GM23338 (cell line): ENCODE measurements around the gene DOCK2. TPM values are rescaled to one million over a fixed set of nuclear protein-coding genes. Genes with fewer than 3 reads are reported as not detected.

Experiments used
- ATAC-seq: fragments of 200-7000 bp; cut with Tn5 transposase; 3 replicates; pipeline ENCODE4 v1.9.1; 2020
- DNase-seq: peaks from one replicate; pipeline ENCODE4 v3.0.0-alpha.2; 2015; ENCODE audit warnings: low spot score
- H2AFZ ChIP-seq: fragments of 200-600 bp; sonication (generic); 2 replicates; pipeline ENCODE4 v1.8.0; 2016; ENCODE audit warnings: antibody characterized with exemption, mild to moderate bottlenecking, moderate library complexity
- H3F3A ChIP-seq: fragments of 200-600 bp; sonication (generic); replicated peaks from 2 replicates; pipeline ENCODE4 v1.8.0; 2017; ENCODE audit warnings: antibody characterized with exemption, mixed run types, low read depth
- H3K27ac ChIP-seq: fragments of 200-600 bp; sonication (generic); 2 replicates; pipeline ENCODE4 v1.6.1; 2016; ENCODE audit warnings: low read depth
- H3K27me3 ChIP-seq: fragments of 200-600 bp; sonication (generic); 2 replicates; pipeline ENCODE4 v1.8.0; 2016; ENCODE audit warnings: mild to moderate bottlenecking, mixed run types, moderate library complexity; ENCODE audit not compliant: insufficient read depth
- H3K36me3 ChIP-seq: fragments of 200-600 bp; sonication (generic); 2 replicates; pipeline ENCODE4 v1.8.0; 2016; ENCODE audit warnings: mild to moderate bottlenecking; ENCODE audit not compliant: insufficient read depth
- H3K4me1 ChIP-seq: fragments of 200-600 bp; sonication (generic); 2 replicates; pipeline ENCODE4 v1.8.0; 2016; ENCODE audit warnings: mild to moderate bottlenecking, moderate library complexity; ENCODE audit not compliant: insufficient read depth
- H3K4me2 ChIP-seq: fragments of 200-600 bp; sonication (generic); 2 replicates; pipeline ENCODE4 v1.7.1; 2017; ENCODE audit warnings: mixed run types
- H3K4me3 ChIP-seq: fragments of 200-600 bp; sonication (generic); 2 replicates; pipeline ENCODE4 v1.6.1; 2016; ENCODE audit warnings: mixed run types
- H3K79me2 ChIP-seq: fragments of 200-600 bp; sonication (generic); replicated peaks from 2 replicates; pipeline ENCODE4 v1.8.0; 2017; ENCODE audit warnings: mild to moderate bottlenecking; ENCODE audit not compliant: insufficient read depth
- H3K9me2 ChIP-seq: fragments of 200-600 bp; sonication (generic); 2 replicates; pipeline ENCODE4 v1.8.0; 2017; ENCODE audit not compliant: insufficient read depth
- H4K20me1 ChIP-seq: fragments of 200-600 bp; sonication (generic); replicated peaks from 2 replicates; pipeline ENCODE4 v1.8.0; 2017; ENCODE audit warnings: mild to moderate bottlenecking; ENCODE audit not compliant: insufficient read depth
- H3K27ac Mint-ChIP-seq: 2 replicates; pipeline ENCODE4 v1.8.0; 2020; ENCODE audit warnings: inconsistent platforms, mild to moderate bottlenecking, moderate library complexity, mixed read lengths
- H3K27me3 Mint-ChIP-seq: 3 replicates; pipeline ENCODE4 v1.8.0; 2022; ENCODE audit warnings: low read depth, mild to moderate bottlenecking, moderate library complexity, mixed read lengths, inconsistent platforms; ENCODE audit not compliant: insufficient read depth, poor library complexity
- H3K36me3 Mint-ChIP-seq: 3 replicates; pipeline ENCODE4 v1.8.0; 2021; ENCODE audit warnings: low read depth, mild to moderate bottlenecking, inconsistent platforms, moderate library complexity, mixed read lengths
- H3K4me1 Mint-ChIP-seq: 3 replicates; pipeline ENCODE4 v1.8.0; 2020; ENCODE audit warnings: mild to moderate bottlenecking, inconsistent platforms, mixed read lengths
- H3K4me3 Mint-ChIP-seq: 3 replicates; pipeline ENCODE4 v1.8.0; 2021; ENCODE audit warnings: moderate library complexity, mild to moderate bottlenecking, inconsistent platforms, mixed read lengths
- H3K9me3 Mint-ChIP-seq: 3 replicates; pipeline ENCODE4 v1.8.0; 2020; ENCODE audit warnings: moderate library complexity, mild to moderate bottlenecking, inconsistent platforms, mixed read lengths
- CREB1 ChIP-seq: fragments of 250-450 bp; sonication (Bioruptor Pico); IDR thresholded peaks from 2 replicates; pipeline ENCODE4 v1.5.0; 2020; ENCODE audit warnings: low read depth, mild to moderate bottlenecking, moderate library complexity
- EZH2 ChIP-seq: fragments of 200-600 bp; sonication (generic); IDR thresholded peaks from one replicate; pipeline ENCODE4 v1.8.0; 2017; ENCODE audit warnings: antibody characterized with exemption, mild to moderate bottlenecking, low read depth; ENCODE audit not compliant: unreplicated experiment
- EZH2phosphoT487 ChIP-seq: fragments of 200-600 bp; sonication (generic); IDR thresholded peaks from one replicate; pipeline ENCODE4 v1.8.1; 2018; ENCODE audit warnings: antibody characterized with exemption; ENCODE audit not compliant: unreplicated experiment
- JUNB ChIP-seq: IDR thresholded peaks from one replicate; pipeline ENCODE4 v1.6.1; 2016; ENCODE audit warnings: antibody characterized with exemption; ENCODE audit not compliant: unreplicated experiment
- NANOG ChIP-seq: IDR thresholded peaks from 2 replicates; pipeline ENCODE4 v1.6.1; 2016; ENCODE audit warnings: antibody characterized with exemption, borderline replicate concordance
- POLR2AphosphoS5 ChIP-seq: IDR thresholded peaks from 2 replicates; pipeline ENCODE4 v1.6.1; 2016; ENCODE audit warnings: antibody characterized with exemption, low read depth
- STAT1 ChIP-seq: IDR thresholded peaks from one replicate; pipeline ENCODE4 v1.6.1; 2016; ENCODE audit warnings: antibody characterized with exemption; ENCODE audit not compliant: unreplicated experiment
- ZNF114 ChIP-seq: fragments of 250-450 bp; sonication (Bioruptor Pico); IDR thresholded peaks from 2 replicates; pipeline ENCODE4 v1.5.0; 2020; ENCODE audit warnings: mild to moderate bottlenecking, moderate library complexity
- ZNF331 ChIP-seq: fragments of 250-450 bp; sonication (Bioruptor Pico); IDR thresholded peaks from 2 replicates; pipeline ENCODE4 v1.5.0; 2020; ENCODE audit warnings: low read depth, mild to moderate bottlenecking, moderate library complexity
- polyA plus RNA-seq: library from polyadenylated mRNA; unstranded; fragments of >200 nt; fragmentation: Nextera tagmentation; extraction: Ambion mirVana; gene quantifications from 2 replicates; pipeline ENCODE4 v1.2.1, GENCODE V29; 2016
- total RNA-seq: library from RNA; depleted of rRNA; stranded (reverse); fragments of >200 nt; shearing (Covaris generic); gene quantifications from 2 replicates; pipeline ENCODE4 v1.2.3, GENCODE V29; 2014
- TF ChIP-seq, protein P1 (sequence below), 2 experiments: fragments of 200-600 bp in 1 of 2; sonication (generic) in 1 of 2; conservative IDR thresholded peaks; 2 replicates each; pipeline versions ENCODE4 v1.5.1 to v1.6.1; 2016 to 2017; ENCODE audit warnings: antibody characterized with exemption in 2 of 2, low read depth in 2 of 2, mild to moderate bottlenecking in 2 of 2, moderate library complexity in 1 of 2
- TF ChIP-seq, protein P2 (sequence below): fragments of 250-450 bp; sonication (Bioruptor Pico); IDR thresholded peaks from 2 replicates; pipeline ENCODE4 v1.5.0; 2020; ENCODE audit warnings: mild to moderate bottlenecking, moderate library complexity
- TF ChIP-seq, protein P3 (sequence below): IDR thresholded peaks from one replicate; pipeline ENCODE4 v1.6.1; 2018; ENCODE audit warnings: antibody characterized with exemption; ENCODE audit not compliant: unreplicated experiment

DOCK2 gene
- total and polyA plus RNA-seq, 2 experiments from 2014 or later = 3.7 to 9.4 TPM

DNA sequence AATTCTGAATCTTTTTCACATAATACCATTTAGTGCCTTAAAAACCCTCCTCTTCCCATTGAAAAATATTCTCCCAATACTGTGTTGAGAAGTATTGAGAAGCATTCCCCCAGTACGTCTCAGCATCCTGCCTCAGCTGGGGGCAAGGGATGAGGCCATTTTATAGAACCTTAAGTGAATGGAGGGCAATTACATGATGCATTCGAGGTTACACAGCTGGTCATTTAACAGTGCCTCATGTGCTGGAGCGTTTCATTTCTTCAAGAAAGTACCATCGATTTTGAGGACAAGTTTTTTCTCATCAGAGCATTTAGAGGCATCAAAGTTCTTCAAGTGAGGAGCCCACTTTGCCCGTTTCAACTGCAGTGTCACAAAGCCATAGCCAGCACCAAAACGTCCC is 135.6 kb downstream of the DOCK2 start:
- TF ChIP-seq NANOG = no peak
- no peaks in the 10 kb centered on the region for H3K36me3 Mint-ChIP-seq
- peaks cover 17% of the 10 kb centered on the region for H3K4me1 ChIP-seq
- no peaks in the 10 kb centered on the region; the same call in none of the 2 replicates for H3K9me2 ChIP-seq
- no peaks in the 10 kb centered on the region for H4K20me1 ChIP-seq
- no peaks in the 10 kb centered on the region for H3K36me3 ChIP-seq
- no peak overlapping the region for H3K4me2 ChIP-seq
- no peak overlapping the region for H3K4me3 Mint-ChIP-seq
- no peak overlapping the region for H3K4me3 ChIP-seq
- H3K27me3 ChIP-seq = no peaks in the 10 kb centered on the region
- no peaks in the 10 kb centered on the region for H3K9me3 Mint-ChIP-seq
- DNase-seq (no peak), ATAC-seq (no peak)
- peaks cover 8% of the 10 kb centered on the region for H3K27me3 Mint-ChIP-seq
- no peak overlapping the region for H2AFZ ChIP-seq
- no peak overlapping the region for H3K27ac ChIP-seq
- no peaks in the 10 kb centered on the region for H3K79me2 ChIP-seq
- H3F3A ChIP-seq = no peaks in the 10 kb centered on the region
- peaks cover 23% of the 10 kb centered on the region for H3K4me1 Mint-ChIP-seq
- no peak overlapping the region for H3K27ac Mint-ChIP-seq

DNA sequence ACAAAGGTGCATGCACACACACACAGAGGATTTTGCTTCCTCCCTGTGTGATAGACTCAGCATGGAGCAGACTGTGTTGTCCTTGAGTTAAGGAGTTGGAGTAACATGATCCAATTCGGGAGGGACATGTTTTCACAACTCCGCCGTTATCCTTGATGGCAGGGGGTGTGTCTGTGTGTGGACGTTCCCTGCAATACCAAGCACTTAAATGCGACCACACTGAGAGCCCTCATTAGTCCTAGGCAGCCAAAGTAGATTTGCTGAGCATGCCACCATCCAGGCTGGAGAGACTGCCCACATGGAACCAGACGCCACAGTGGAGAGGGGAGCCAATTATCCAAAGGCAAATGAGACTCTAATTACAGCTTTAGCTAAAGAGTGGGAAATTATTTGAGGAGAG is 140.1 kb downstream of the DOCK2 start:
- no peaks in the 10 kb centered on the region for H3K79me2 ChIP-seq
- no peak overlapping the region for H3K4me2 ChIP-seq
- peaks cover 4% of the 10 kb centered on the region; the same call in 1 of the 2 replicates for H3K4me1 ChIP-seq
- no peak overlapping the region for H2AFZ ChIP-seq
- no peak overlapping the region for H3K27ac Mint-ChIP-seq
- H3K36me3 ChIP-seq = no peaks in the 10 kb centered on the region
- no peaks in the 10 kb centered on the region for H3K9me3 Mint-ChIP-seq
- DNase-seq = no peak
- H3K9me2 ChIP-seq = no peaks in the 10 kb centered on the region
- H3K4me3 Mint-ChIP-seq = no peak overlapping the region
- no peaks in the 10 kb centered on the region for H3K36me3 Mint-ChIP-seq
- peak; percentile 53; the same call in 2 of the 3 replicates for ATAC-seq
- peaks cover 14% of the 10 kb centered on the region for H3K27me3 Mint-ChIP-seq
- peaks cover 21% of the 10 kb centered on the region; the same call in 2 of the 3 replicates for H3K4me1 Mint-ChIP-seq
- H3K27me3 ChIP-seq = no peaks in the 10 kb centered on the region
- H3F3A ChIP-seq = no peaks in the 10 kb centered on the region
- no peak overlapping the region for H3K4me3 ChIP-seq
- no peak overlapping the region for H3K27ac ChIP-seq
- no peaks in the 10 kb centered on the region for H4K20me1 ChIP-seq
- TF ChIP-seq, protein P1, sequence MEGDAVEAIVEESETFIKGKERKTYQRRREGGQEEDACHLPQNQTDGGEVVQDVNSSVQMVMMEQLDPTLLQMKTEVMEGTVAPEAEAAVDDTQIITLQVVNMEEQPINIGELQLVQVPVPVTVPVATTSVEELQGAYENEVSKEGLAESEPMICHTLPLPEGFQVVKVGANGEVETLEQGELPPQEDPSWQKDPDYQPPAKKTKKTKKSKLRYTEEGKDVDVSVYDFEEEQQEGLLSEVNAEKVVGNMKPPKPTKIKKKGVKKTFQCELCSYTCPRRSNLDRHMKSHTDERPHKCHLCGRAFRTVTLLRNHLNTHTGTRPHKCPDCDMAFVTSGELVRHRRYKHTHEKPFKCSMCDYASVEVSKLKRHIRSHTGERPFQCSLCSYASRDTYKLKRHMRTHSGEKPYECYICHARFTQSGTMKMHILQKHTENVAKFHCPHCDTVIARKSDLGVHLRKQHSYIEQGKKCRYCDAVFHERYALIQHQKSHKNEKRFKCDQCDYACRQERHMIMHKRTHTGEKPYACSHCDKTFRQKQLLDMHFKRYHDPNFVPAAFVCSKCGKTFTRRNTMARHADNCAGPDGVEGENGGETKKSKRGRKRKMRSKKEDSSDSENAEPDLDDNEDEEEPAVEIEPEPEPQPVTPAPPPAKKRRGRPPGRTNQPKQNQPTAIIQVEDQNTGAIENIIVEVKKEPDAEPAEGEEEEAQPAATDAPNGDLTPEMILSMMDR (conservative IDR thresholded peaks at IDR 0.05; ENCODE audit: low read depth in 2 of 2) = no peak
- TF ChIP-seq STAT1 (no peak), ZNF331 (CRISPR knock-in tag) (no peak), ZNF114 (no peak), CREB1 (CRISPR knock-in tag) (no peak), POLR2AphosphoS5 (no peak), EZH2phosphoT487 (no peak), EZH2 (no peak), JUNB (no peak)
- TF ChIP-seq, protein P2, sequence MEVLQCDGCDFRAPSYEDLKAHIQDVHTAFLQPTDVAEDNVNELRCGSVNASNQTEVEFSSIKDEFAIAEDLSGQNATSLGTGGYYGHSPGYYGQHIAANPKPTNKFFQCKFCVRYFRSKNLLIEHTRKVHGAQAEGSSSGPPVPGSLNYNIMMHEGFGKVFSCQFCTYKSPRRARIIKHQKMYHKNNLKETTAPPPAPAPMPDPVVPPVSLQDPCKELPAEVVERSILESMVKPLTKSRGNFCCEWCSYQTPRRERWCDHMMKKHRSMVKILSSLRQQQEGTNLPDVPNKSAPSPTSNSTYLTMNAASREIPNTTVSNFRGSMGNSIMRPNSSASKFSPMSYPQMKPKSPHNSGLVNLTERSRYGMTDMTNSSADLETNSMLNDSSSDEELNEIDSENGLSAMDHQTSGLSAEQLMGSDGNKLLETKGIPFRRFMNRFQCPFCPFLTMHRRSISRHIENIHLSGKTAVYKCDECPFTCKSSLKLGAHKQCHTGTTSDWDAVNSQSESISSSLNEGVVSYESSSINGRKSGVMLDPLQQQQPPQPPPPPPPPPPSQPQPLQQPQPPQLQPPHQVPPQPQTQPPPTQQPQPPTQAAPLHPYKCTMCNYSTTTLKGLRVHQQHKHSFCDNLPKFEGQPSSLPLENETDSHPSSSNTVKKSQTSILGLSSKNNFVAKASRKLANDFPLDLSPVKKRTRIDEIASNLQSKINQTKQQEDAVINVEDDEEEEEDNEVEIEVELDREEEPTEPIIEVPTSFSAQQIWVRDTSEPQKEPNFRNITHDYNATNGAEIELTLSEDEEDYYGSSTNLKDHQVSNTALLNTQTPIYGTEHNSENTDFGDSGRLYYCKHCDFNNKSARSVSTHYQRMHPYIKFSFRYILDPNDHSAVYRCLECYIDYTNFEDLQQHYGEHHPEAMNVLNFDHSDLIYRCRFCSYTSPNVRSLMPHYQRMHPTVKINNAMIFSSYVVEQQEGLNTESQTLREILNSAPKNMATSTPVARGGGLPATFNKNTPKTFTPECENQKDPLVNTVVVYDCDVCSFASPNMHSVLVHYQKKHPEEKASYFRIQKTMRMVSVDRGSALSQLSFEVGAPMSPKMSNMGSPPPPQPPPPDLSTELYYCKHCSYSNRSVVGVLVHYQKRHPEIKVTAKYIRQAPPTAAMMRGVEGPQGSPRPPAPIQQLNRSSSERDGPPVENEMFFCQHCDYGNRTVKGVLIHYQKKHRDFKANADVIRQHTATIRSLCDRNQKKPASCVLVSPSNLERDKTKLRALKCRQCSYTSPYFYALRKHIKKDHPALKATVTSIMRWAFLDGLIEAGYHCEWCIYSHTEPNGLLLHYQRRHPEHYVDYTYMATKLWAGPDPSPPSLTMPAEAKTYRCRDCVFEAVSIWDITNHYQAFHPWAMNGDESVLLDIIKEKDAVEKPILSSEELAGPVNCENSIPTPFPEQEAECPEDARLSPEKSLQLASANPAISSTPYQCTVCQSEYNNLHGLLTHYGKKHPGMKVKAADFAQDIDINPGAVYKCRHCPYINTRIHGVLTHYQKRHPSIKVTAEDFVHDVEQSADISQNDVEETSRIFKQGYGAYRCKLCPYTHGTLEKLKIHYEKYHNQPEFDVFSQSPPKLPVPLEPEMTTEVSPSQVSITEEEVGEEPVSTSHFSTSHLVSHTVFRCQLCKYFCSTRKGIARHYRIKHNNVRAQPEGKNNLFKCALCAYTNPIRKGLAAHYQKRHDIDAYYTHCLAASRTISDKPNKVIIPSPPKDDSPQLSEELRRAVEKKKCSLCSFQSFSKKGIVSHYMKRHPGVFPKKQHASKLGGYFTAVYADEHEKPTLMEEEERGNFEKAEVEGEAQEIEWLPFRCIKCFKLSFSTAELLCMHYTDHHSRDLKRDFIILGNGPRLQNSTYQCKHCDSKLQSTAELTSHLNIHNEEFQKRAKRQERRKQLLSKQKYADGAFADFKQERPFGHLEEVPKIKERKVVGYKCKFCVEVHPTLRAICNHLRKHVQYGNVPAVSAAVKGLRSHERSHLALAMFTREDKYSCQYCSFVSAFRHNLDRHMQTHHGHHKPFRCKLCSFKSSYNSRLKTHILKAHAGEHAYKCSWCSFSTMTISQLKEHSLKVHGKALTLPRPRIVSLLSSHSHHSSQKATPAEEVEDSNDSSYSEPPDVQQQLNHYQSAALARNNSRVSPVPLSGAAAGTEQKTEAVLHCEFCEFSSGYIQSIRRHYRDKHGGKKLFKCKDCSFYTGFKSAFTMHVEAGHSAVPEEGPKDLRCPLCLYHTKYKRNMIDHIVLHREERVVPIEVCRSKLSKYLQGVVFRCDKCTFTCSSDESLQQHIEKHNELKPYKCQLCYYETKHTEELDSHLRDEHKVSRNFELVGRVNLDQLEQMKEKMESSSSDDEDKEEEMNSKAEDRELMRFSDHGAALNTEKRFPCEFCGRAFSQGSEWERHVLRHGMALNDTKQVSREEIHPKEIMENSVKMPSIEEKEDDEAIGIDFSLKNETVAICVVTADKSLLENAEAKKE (CRISPR knock-in tag) = no peak
- TF ChIP-seq, protein P3, sequence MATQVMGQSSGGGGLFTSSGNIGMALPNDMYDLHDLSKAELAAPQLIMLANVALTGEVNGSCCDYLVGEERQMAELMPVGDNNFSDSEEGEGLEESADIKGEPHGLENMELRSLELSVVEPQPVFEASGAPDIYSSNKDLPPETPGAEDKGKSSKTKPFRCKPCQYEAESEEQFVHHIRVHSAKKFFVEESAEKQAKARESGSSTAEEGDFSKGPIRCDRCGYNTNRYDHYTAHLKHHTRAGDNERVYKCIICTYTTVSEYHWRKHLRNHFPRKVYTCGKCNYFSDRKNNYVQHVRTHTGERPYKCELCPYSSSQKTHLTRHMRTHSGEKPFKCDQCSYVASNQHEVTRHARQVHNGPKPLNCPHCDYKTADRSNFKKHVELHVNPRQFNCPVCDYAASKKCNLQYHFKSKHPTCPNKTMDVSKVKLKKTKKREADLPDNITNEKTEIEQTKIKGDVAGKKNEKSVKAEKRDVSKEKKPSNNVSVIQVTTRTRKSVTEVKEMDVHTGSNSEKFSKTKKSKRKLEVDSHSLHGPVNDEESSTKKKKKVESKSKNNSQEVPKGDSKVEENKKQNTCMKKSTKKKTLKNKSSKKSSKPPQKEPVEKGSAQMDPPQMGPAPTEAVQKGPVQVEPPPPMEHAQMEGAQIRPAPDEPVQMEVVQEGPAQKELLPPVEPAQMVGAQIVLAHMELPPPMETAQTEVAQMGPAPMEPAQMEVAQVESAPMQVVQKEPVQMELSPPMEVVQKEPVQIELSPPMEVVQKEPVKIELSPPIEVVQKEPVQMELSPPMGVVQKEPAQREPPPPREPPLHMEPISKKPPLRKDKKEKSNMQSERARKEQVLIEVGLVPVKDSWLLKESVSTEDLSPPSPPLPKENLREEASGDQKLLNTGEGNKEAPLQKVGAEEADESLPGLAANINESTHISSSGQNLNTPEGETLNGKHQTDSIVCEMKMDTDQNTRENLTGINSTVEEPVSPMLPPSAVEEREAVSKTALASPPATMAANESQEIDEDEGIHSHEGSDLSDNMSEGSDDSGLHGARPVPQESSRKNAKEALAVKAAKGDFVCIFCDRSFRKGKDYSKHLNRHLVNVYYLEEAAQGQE = no peak
